Sigmoid colon (tissue), 4 donors: ENCODE results near the gene OR1J2.
"Not testable (repeated sequence)": the region's sequence is repeated elsewhere in the genome, so short reads cannot be mapped to it uniquely, and the experiment has no call there.

Experiments
- CTCF ChIP-seq, 4 experiments: fragments of 450-650 bp in 3 of 4; fragments of 200-600 bp in 1 of 4; IDR thresholded peaks; one replicate each; pipeline ENCODE4 v1.5.1; 2016 to 2019; ENCODE audit warnings: antibody characterized with exemption in 4 of 4, mild to moderate bottlenecking in 3 of 4, moderate library complexity in 2 of 4
- EP300 ChIP-seq, 4 donors: sonication (generic); formaldehyde crosslinking; IDR thresholded peaks; one replicate each; pipeline ENCODE4 v1.6.1; 2017; ENCODE audit warnings: antibody characterized with exemption in 4 of 4
- POLR2A ChIP-seq, 2 donors: fragments of 450-650 bp; IDR thresholded peaks; one replicate each; pipeline ENCODE4 v1.6.1; 2016; ENCODE audit warnings: antibody characterized with exemption in 2 of 2, mild to moderate bottlenecking in 2 of 2, moderate library complexity in 2 of 2
- POLR2AphosphoS5 ChIP-seq, 4 donors: sonication (generic); formaldehyde crosslinking; IDR thresholded peaks; one replicate each; pipeline ENCODE4 v1.6.1; 2017; ENCODE audit warnings: antibody characterized with exemption in 4 of 4

DNA sequence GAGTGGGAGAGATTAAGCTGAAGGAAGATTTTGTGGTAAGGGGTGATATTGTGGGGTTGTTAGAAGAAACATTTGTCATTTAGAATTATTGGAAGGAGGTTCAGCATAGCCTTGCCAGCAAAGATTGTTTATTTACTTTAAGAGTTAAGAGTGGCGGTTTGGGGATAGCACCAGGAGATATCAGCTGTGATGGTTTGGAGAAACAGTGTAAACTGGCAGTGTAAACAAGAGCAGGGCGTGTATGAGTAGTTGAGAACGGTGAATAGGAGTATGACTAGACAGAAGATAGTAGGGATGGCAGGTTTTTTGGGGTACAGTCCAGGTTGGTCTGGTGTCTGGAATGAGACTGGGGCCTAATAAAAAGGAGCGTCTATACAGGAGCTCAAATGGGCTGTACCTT lies 20.6 kb downstream of the OR1J2 start:
- not testable (repeated sequence) for TF ChIP-seq CTCF, POLR2AphosphoS5, POLR2A, EP300 (IDR thresholded peaks at IDR 0.05)
